ENCODE measurements around the gene XPO4. TPM values are rescaled to one million over a fixed set of nuclear protein-coding genes. Genes with fewer than 3 reads are reported as not detected.
"Not testable (repeated sequence)": the region's sequence is repeated elsewhere in the genome, so short reads cannot be mapped to it uniquely, and the experiment has no call there.

The XPO4 gene
- total and polyA plus RNA-seq, 4 donors: 11.7 to 30.5 (median 17.8) TPM

DNA sequence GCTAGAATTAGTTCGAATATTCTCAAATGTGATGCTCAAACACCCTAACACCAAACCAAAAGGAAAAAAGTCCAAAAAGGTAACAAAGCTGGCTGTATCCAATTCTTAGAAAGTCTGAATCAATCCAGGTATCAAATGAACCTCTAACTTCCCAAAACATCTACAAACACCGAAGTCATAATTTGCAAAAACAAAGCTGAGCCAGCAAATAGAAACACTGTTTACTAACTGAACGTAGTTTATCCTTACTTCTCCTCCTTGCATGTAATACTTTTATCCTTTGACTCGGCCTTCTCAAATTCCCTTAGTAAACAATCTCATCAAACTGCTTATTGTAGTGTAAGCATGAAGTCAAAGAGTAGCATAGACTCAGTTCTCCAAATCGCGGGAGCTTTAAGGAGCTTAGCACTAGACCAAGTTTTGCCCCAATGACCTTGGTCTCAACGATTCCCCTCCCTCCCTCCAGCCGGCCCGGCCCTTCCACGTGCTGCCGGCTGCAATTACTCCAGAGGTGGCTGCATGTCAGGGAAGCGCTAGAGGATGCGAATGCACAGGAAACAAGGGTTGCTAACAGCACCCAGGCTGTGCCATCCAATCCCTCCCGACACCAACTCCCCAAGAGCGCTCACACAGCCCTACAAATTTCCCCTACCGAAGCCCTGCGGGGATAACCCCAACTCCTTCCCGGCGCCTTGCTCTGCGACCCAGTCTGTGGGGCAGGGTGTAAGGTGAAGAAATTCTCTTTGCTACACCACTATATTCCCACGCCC lies 693 bp downstream of the XPO4 start:
- Histone ChIP-seq H3K27ac (ENCODE audit: low read depth, low read length) (peak overlapping the region; percentile 93), H3K36me3 (ENCODE audit: control insufficient read depth, insufficient read depth, low read length) (peaks cover 3% of the 10 kb centered on the region), H3K9me3 (ENCODE audit: control insufficient read depth, insufficient read depth, low read length) (no peaks in the 10 kb centered on the region), H3K27me3 (ENCODE audit: control insufficient read depth, insufficient read depth, low read length) (no peaks in the 10 kb centered on the region), H3K4me1 (ENCODE audit: control insufficient read depth, insufficient read depth, low read length) (peaks cover 14% of the 10 kb centered on the region), H3K4me3 (ENCODE audit: low read depth, low read length) (peak overlapping the region; percentile 97)
- 2% methylated on average over 10 of the region's 21 CpGs for WGBS (ENCODE audit: insufficient coverage)
- peak in 1 of 6 donors; percentile 23 for DNase-seq (ENCODE audit: low read depth in 4 of 6, low spot score in 6 of 6)

DNA sequence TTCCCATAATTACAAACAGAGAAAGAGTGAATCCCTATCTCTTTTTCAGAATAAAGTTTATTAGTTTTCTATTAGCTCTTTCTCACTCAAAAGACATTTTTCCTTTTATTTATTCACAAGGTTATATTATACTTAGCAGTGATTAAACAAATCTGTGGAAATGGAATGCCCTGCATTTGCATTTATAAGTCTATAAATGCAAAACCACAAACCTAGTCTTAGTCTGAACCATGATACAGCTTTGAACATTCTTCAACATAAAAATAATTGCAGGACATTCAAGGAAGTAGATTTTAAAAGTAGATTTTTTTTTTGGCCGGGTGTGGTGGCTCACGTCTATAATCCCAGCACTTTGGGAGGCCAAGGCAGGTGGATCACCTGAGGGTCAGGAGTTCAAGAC lies 8.3 kb downstream of the XPO4 start:
- no peak overlapping the region for H3K4me3 ChIP-seq (ENCODE audit: low read depth, low read length)
- 80% methylated on average over 1 of the region's 2 CpGs for WGBS (ENCODE audit: insufficient coverage)
- no peak overlapping the region for H3K27ac ChIP-seq (ENCODE audit: low read depth, low read length)
- H3K36me3 ChIP-seq (ENCODE audit: control insufficient read depth, insufficient read depth, low read length): peaks cover 3% of the 10 kb centered on the region
- no peaks in the 10 kb centered on the region for H3K9me3 ChIP-seq (ENCODE audit: control insufficient read depth, insufficient read depth, low read length)
- no peaks in the 10 kb centered on the region for H3K4me1 ChIP-seq (ENCODE audit: control insufficient read depth, insufficient read depth, low read length)
- no peaks in the 10 kb centered on the region for H3K27me3 ChIP-seq (ENCODE audit: control insufficient read depth, insufficient read depth, low read length)
- DNase-seq (ENCODE audit: low read depth in 4 of 6, low spot score in 6 of 6): no peak

DNA sequence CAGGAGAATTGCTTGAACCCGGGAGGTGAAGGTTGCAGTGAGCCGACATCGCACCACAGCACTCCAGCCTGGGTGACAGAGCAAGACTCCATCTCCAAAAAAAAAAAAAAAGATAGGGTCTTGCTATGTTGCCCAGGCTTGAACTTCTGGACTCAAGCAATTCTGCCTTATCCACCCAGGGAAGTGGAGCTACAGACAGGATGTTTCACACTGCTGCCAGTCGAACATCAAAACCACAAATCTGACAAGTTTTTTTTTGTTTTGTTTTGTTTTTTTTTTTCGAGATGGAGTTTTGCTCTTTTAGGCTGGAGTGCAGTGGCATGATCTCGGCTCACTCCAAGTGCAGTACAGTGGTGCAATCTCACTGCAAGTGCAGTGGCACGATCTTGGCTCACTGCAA lies 10.8 kb downstream of the XPO4 start:
- H3K27ac ChIP-seq (ENCODE audit: low read depth, low read length): no peak overlapping the region
- no peaks in the 10 kb centered on the region for H3K4me1 ChIP-seq (ENCODE audit: control insufficient read depth, insufficient read depth, low read length)
- no peak for DNase-seq (ENCODE audit: low read depth in 4 of 6, low spot score in 6 of 6)
- H3K36me3 ChIP-seq (ENCODE audit: control insufficient read depth, insufficient read depth, low read length): no peaks in the 10 kb centered on the region
- WGBS (ENCODE audit: insufficient coverage): 96% methylated on average over 5 of the region's 7 CpGs
- no peak overlapping the region for H3K4me3 ChIP-seq (ENCODE audit: low read depth, low read length)
- H3K27me3 ChIP-seq (ENCODE audit: control insufficient read depth, insufficient read depth, low read length): no peaks in the 10 kb centered on the region
- no peaks in the 10 kb centered on the region for H3K9me3 ChIP-seq (ENCODE audit: control insufficient read depth, insufficient read depth, low read length)

DNA sequence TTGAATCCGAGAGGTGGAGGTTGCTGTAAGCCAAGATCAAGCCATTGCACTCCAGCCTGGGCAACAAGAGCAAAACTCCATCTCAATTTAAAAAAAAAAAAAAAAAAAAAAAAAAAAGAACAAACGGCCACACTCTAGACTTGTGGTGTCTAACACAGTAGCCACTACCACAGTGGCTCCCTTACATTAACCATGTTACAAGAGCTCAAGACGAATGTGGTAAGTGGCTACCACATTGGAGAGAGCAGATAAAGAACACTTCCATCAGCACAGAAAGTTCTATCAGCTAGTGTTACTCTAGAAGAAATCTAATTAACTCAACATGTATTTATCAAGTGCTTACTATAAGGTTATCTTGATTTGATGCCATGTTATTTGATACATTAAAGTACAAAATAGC lies 11.5 kb downstream of the XPO4 start:
- no peak for DNase-seq (ENCODE audit: low read depth in 4 of 6, low spot score in 6 of 6)
- no peak overlapping the region for H3K4me3 ChIP-seq (ENCODE audit: low read depth, low read length)
- H3K4me1 ChIP-seq (ENCODE audit: control insufficient read depth, insufficient read depth, low read length): no peaks in the 10 kb centered on the region
- H3K9me3 ChIP-seq (ENCODE audit: control insufficient read depth, insufficient read depth, low read length): no peaks in the 10 kb centered on the region
- H3K36me3 ChIP-seq (ENCODE audit: control insufficient read depth, insufficient read depth, low read length): no peaks in the 10 kb centered on the region
- H3K27ac ChIP-seq (ENCODE audit: low read depth, low read length): no peak overlapping the region
- no peaks in the 10 kb centered on the region for H3K27me3 ChIP-seq (ENCODE audit: control insufficient read depth, insufficient read depth, low read length)
- WGBS (ENCODE audit: insufficient coverage): no CpG with 5 or more reads among the region's 3 CpGs

DNA sequence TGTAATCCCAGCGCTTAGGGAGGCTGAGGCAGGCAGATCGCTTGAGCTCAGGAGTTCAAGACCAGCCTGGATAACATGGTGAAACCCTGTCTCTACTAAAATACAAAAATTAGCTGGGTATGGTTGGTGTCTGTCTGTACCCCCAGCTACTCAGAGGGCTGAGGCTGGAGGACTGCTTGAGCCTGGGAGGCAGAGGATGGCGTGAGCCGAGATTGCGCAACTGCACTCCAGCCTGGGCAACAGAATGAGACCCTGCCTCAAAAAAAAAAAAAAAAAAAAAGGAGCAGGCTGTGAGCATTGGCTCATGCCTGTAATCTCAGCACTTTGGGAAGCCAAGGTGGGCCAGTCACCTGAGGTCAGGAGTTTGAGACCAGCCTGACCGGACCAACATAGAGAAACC lies 12.0 kb downstream of the XPO4 start:
- H3K27me3 ChIP-seq (ENCODE audit: control insufficient read depth, insufficient read depth, low read length); H3K4me1 ChIP-seq (ENCODE audit: control insufficient read depth, insufficient read depth, low read length); H3K9me3 ChIP-seq (ENCODE audit: control insufficient read depth, insufficient read depth, low read length); H3K36me3 ChIP-seq (ENCODE audit: control insufficient read depth, insufficient read depth, low read length); DNase-seq (ENCODE audit: low read depth in 4 of 6, low spot score in 6 of 6); H3K4me3 ChIP-seq (ENCODE audit: low read depth, low read length); H3K27ac ChIP-seq (ENCODE audit: low read depth, low read length): not testable (repeated sequence)
- WGBS (ENCODE audit: insufficient coverage): 100% methylated on average over 2 of the region's 6 CpGs

DNA sequence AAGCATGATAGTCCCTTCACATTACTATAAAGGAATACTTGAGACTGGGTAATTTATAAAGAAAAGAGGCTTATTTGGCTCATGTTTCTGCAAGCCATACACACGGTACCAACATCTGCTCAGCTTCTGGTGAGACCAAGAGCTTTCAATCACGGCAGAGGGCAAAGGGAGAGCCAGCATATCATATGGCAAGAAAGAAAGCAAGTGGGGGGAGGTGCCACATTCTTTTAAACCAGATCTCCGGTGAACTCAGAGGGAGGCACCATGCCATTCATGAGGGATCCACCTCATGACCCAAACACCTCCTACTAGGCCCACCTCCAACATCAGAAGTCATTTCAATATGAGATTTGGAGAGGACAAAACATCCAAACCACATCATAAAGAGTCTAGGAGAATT lies 20.3 kb downstream of the XPO4 start:
- no peaks in the 10 kb centered on the region for H3K36me3 ChIP-seq (ENCODE audit: control insufficient read depth, insufficient read depth, low read length)
- no peaks in the 10 kb centered on the region for H3K4me1 ChIP-seq (ENCODE audit: control insufficient read depth, insufficient read depth, low read length)
- no peak overlapping the region for H3K4me3 ChIP-seq (ENCODE audit: low read depth, low read length)
- H3K9me3 ChIP-seq (ENCODE audit: control insufficient read depth, insufficient read depth, low read length): no peaks in the 10 kb centered on the region
- no peaks in the 10 kb centered on the region for H3K27me3 ChIP-seq (ENCODE audit: control insufficient read depth, insufficient read depth, low read length)
- DNase-seq (ENCODE audit: low read depth in 4 of 6, low spot score in 6 of 6): no peak
- 61% methylated on average over 2 of the region's 3 CpGs for WGBS (ENCODE audit: insufficient coverage)
- no peak overlapping the region for H3K27ac ChIP-seq (ENCODE audit: low read depth, low read length)

DNA sequence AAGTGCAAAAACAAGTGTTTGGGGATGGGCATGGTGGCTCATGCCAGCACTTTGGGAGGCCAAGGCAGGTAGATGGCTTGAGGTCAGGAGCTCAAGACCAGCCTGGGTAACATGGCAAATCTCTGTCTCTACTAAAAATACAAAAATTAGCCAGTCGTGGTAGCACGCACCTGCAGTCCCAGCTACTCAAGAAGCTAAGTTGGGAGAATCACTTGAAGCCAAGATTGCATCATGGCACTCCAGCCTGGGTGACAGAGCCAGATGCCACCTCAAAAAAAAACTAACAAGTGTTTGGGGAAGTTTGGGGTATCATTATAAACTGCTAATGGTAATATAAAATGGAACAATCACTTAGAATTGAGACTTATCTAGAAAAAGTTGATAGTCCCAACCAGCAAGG lies 24.6 kb downstream of the XPO4 start:
- WGBS (ENCODE audit: insufficient coverage): 100% methylated on average over 2 of the region's 2 CpGs

DNA sequence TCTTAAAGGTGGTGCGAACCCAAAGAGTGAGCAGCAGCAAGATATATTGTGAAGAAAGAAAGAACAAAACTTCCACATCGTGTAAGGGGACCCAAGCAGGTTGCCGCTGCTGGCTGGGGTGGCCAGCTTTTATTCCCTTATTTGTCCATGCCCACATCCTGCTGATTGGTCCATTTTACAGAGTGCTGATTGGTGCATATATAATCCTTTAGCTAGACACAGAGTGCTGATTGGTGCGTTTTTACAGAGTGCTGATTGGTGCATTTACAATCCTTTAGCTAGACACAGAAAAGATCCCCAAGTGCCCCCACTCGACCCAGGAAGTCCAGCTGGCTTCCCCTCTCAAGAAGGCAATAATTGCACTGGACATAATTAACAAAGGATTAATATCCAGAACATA lies 25.7 kb downstream of the XPO4 start:
- H3K4me3 ChIP-seq (ENCODE audit: low read depth, low read length); DNase-seq (ENCODE audit: low read depth in 4 of 6, low spot score in 6 of 6): not testable (repeated sequence)
- 90% methylated on average over 2 of the region's 5 CpGs for WGBS (ENCODE audit: insufficient coverage)

More for the DNA sequence above, 24.6 kb downstream of the XPO4 start:
- no peaks in the 10 kb centered on the region for H3K9me3 ChIP-seq (ENCODE audit: control insufficient read depth, insufficient read depth, low read length)
- DNase-seq (ENCODE audit: low read depth in 4 of 6, low spot score in 6 of 6): no peak
- no peaks in the 10 kb centered on the region for H3K27me3 ChIP-seq (ENCODE audit: control insufficient read depth, insufficient read depth, low read length)
- no peak overlapping the region for H3K4me3 ChIP-seq (ENCODE audit: low read depth, low read length)
- no peaks in the 10 kb centered on the region for H3K36me3 ChIP-seq (ENCODE audit: control insufficient read depth, insufficient read depth, low read length)
- H3K27ac ChIP-seq (ENCODE audit: low read depth, low read length): no peak overlapping the region
- no peaks in the 10 kb centered on the region for H3K4me1 ChIP-seq (ENCODE audit: control insufficient read depth, insufficient read depth, low read length)

DNA sequence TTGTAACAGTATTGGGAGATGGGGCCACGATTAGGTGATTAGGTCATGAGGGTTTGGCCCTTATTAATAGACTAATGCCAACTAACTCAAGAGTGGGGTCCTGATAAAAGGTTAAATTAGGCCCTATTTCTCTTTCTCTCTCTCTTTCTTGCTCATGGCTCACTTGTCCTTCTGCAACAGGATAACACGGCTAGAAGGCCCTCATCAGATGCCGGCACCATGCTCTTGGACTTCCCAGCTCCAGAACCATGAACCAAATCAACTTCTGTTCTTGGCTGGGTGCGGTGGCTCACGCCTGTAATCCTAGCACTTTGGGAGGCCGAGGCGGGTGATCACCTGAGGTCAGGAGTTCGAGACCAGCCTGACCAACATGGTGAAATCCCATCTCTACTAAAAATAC lies 28.1 kb downstream of the XPO4 start:
- not testable (repeated sequence) for DNase-seq (ENCODE audit: low read depth in 4 of 6, low spot score in 6 of 6); H3K4me1 ChIP-seq (ENCODE audit: control insufficient read depth, insufficient read depth, low read length); H3K4me3 ChIP-seq (ENCODE audit: low read depth, low read length); H3K27me3 ChIP-seq (ENCODE audit: control insufficient read depth, insufficient read depth, low read length); H3K9me3 ChIP-seq (ENCODE audit: control insufficient read depth, insufficient read depth, low read length); H3K36me3 ChIP-seq (ENCODE audit: control insufficient read depth, insufficient read depth, low read length); H3K27ac ChIP-seq (ENCODE audit: low read depth, low read length)
- 100% methylated on average over 2 of the region's 8 CpGs for WGBS (ENCODE audit: insufficient coverage)

More for the DNA sequence above, 25.7 kb downstream of the XPO4 start:
- H3K27ac ChIP-seq (ENCODE audit: low read depth, low read length); H3K27me3 ChIP-seq (ENCODE audit: control insufficient read depth, insufficient read depth, low read length); H3K36me3 ChIP-seq (ENCODE audit: control insufficient read depth, insufficient read depth, low read length); H3K4me1 ChIP-seq (ENCODE audit: control insufficient read depth, insufficient read depth, low read length); H3K9me3 ChIP-seq (ENCODE audit: control insufficient read depth, insufficient read depth, low read length): not testable (repeated sequence)

DNA sequence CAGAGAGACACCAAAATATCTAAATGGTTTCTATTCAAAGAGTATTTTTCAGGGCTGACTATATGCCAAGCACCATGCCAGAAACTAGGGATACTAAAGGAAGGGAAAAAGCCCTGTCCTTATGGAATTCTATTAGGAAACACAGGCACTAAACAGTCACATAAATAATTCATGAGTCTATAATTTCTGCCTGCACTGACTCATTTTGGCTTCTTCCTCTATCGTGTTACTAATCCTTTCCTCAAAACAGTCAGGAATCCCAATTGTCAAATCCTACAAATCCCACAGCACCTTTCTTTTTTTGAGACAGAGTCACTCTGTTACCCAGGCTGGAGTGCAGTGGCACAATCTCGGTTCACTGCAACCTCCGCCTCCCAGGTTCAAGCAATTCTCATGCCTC lies 29.2 kb downstream of the XPO4 start:
- 62% methylated on average over 3 of the region's 3 CpGs for WGBS (ENCODE audit: insufficient coverage)
- no peak overlapping the region for H3K4me3 ChIP-seq (ENCODE audit: low read depth, low read length)
- H3K4me1 ChIP-seq (ENCODE audit: control insufficient read depth, insufficient read depth, low read length): no peaks in the 10 kb centered on the region
- H3K27me3 ChIP-seq (ENCODE audit: control insufficient read depth, insufficient read depth, low read length): no peaks in the 10 kb centered on the region
- no peaks in the 10 kb centered on the region for H3K36me3 ChIP-seq (ENCODE audit: control insufficient read depth, insufficient read depth, low read length)
- DNase-seq (ENCODE audit: low read depth in 4 of 6, low spot score in 6 of 6): no peak
- H3K9me3 ChIP-seq (ENCODE audit: control insufficient read depth, insufficient read depth, low read length): no peaks in the 10 kb centered on the region
- no peak overlapping the region for H3K27ac ChIP-seq (ENCODE audit: low read depth, low read length)

Measured in spinal cord (tissue), 10 donors.